ENCODE results near the gene FIGLA.

FIGLA gene

GRCh38 chr2:70790136-70790828, at the start of gene FIGLA:
Gene FIGLA, minus strand, starts transcription at chr2:70790643. Its CDS starts 5 bp downstream, at chr2:70790638.
- no peak for DNase-seq

GRCh38 chr2:70837980-70838925, 47.8 kb upstream of the FIGLA start:
- DNase-seq, result no peak

GRCh38 chr2:70835643-70836042, 45.2 kb upstream of the FIGLA start, which contains the start of gene CD207:
Gene CD207, minus strand, starts transcription at chr2:70835816. Its CDS starts 40 bp downstream, at chr2:70835776.
- no peak for DNase-seq

GRCh38 chr2:70834881-70835280, 44.4 kb upstream of the FIGLA start:
- no peak for DNase-seq

- DNase-seq, result no peak
These were observed 43.7 kb upstream of the FIGLA start for GRCh38 chr2:70834106-70834505.

GRCh38 chr2:70833246-70833645, 42.8 kb upstream of the FIGLA start:
- no peak for DNase-seq

GRCh38 chr2:70832386-70832785, 41.9 kb upstream of the FIGLA start:
- no peak for DNase-seq

GRCh38 chr2:70831861-70832260, 41.4 kb upstream of the FIGLA start:
- DNase-seq, result no peak

- DNase-seq, result no peak
These were observed 39.9 kb upstream of the FIGLA start for GRCh38 chr2:70830366-70830765.

GRCh38 chr2:70829916-70830315, 39.5 kb upstream of the FIGLA start:
- DNase-seq, result no peak

- no peak for DNase-seq
These were observed 38.7 kb upstream of the FIGLA start for GRCh38 chr2:70828914-70829824.

GRCh38 chr2:70828115-70828514, 37.7 kb upstream of the FIGLA start:
- no peak for DNase-seq

- DNase-seq, result no peak
These were observed 36.9 kb upstream of the FIGLA start for GRCh38 chr2:70827388-70827787.

GRCh38 chr2:70826696-70827350, 36.4 kb upstream of the FIGLA start:
- DNase-seq, result no peak

GRCh38 chr2:70823249-70823648, 32.8 kb upstream of the FIGLA start:
- no peak for DNase-seq

GRCh38 chr2:70822843-70823242, 32.4 kb upstream of the FIGLA start:
- no peak for DNase-seq

GRCh38 chr2:70820499-70820898, 30.1 kb upstream of the FIGLA start, which contains the start of gene CLEC4F:
Gene CLEC4F, minus strand, starts transcription at chr2:70820599. Its CDS starts 76 bp downstream, at chr2:70820523.
- DNase-seq, result no peak

GRCh38 chr2:70817284-70817954, 27.0 kb upstream of the FIGLA start:
- no peak for DNase-seq

- DNase-seq, result no peak
These were observed 26.3 kb upstream of the FIGLA start for GRCh38 chr2:70816726-70817125.

GRCh38 chr2:70808983-70809958, 18.8 kb upstream of the FIGLA start:
- DNase-seq, result no peak

GRCh38 chr2:70807828-70808118, 17.3 kb upstream of the FIGLA start:
- DNase-seq, result no peak

All from CD4-positive, alpha-beta T cell treated with Interleukin-1 beta for 1 hour (primary cell).